Measurements from ENCODE around the gene ZNF804A. TPM values are rescaled to one million over a fixed set of nuclear protein-coding genes. Genes with fewer than 3 reads are reported as not detected.

The ZNF804A gene
- 0.22 and 5.2 TPM in 2 replicates for total RNA-seq

DNA sequence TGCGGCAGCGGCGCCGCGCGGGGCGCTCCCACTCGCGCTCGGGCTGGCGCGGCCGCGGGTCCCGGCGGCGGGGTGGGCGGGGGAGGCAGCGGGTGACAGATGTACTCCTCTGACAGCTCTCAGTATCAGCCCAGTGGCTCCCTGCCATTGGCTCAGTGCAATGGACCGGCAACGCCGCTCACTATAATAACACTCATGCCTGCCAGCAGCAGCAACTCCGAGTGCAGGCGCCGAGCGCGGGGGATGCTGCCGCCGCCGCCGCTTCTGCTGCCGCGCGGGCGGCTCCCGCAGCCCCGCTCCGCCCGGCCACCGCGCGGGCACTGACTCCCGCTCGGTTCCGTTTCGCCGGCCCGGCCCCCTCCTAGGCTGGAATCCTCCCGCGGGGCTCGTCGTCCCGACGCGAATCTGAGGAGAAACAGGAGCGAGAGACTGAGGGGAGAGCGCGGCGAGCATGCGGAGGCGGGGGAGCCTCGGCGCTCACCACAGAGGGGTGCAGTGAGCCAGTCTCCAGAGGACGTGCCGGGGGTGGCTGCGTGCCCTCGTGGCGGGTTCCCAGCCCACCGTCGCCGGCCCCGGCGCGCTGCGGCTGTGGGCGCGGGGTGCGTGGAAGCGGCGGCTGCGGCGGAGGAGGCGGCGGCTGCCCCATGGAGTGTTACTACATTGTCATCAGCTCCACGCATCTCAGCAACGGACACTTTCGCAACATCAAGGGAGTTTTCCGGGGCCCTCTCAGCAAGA is at the start of gene ZNF804A:
ZNF804A (plus strand) TSS at position 214 of the 738 bp plus-strand sequence; CDS start at position 645, 431 bp downstream.

